Measurements from ENCODE around the gene PDE8A.
A peak's percentile ranks its signal among the peaks of the same experiment; 100 is the strongest.

The PDE8A gene

DNA sequence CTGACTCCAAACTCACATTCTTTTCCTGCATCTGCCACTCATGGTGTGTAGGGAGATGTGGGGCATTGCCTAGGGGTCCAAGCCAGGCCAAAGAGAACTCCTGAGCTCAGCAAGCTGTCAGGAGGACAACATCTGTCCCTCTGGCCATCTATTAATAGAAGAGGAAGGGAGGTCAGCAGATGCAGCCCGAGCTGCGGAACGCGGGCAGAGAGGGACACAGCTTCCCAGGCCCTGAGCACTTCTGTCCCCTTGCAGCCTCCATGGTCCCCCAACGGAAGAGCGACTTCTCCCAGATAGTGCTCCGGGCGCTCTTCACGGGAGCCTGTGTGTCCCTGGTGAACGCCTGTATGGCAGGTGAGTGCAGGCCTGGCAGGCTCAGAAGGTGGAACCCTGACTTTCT is 37.3 kb upstream of the PDE8A start:
- no peak overlapping the region for H3K4me3 ChIP-seq (ENCODE audit: control insufficient read depth, low read depth, low read length)
- no peak for DNase-seq (ENCODE audit: low read depth)
- TF ChIP-seq, protein P1, sequence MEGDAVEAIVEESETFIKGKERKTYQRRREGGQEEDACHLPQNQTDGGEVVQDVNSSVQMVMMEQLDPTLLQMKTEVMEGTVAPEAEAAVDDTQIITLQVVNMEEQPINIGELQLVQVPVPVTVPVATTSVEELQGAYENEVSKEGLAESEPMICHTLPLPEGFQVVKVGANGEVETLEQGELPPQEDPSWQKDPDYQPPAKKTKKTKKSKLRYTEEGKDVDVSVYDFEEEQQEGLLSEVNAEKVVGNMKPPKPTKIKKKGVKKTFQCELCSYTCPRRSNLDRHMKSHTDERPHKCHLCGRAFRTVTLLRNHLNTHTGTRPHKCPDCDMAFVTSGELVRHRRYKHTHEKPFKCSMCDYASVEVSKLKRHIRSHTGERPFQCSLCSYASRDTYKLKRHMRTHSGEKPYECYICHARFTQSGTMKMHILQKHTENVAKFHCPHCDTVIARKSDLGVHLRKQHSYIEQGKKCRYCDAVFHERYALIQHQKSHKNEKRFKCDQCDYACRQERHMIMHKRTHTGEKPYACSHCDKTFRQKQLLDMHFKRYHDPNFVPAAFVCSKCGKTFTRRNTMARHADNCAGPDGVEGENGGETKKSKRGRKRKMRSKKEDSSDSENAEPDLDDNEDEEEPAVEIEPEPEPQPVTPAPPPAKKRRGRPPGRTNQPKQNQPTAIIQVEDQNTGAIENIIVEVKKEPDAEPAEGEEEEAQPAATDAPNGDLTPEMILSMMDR (IDR thresholded peaks at IDR 0.05; ENCODE audit: control insufficient read depth, insufficient read depth, low read depth, low read length, missing control alignments): no peak

DNA sequence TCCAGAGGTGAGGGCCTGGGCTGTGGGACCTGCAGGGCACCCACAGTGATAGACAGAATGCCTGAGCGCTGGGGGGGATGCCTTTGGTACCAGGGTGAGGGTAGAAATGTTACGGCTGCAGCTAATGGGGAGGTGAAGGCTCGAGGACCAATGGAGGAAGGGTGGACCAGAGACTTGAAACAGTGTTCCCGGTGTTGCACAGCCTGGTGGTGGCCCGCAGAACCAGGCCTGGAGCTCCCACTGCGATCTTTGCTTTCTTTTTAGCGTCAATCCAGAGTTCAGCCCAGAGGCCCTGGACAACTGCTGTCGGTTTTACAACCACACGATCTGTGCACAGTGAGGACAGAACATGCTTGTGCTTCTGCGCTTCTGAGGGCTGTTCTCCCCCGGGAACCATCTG is 36.8 kb upstream of the PDE8A start:
- no peak overlapping the region for H3K4me3 ChIP-seq (ENCODE audit: control insufficient read depth, low read depth, low read length)
- TF ChIP-seq, protein P1 (IDR thresholded peaks at IDR 0.05; ENCODE audit: control insufficient read depth, insufficient read depth, low read depth, low read length, missing control alignments): no peak
- no peak for DNase-seq (ENCODE audit: low read depth)

DNA sequence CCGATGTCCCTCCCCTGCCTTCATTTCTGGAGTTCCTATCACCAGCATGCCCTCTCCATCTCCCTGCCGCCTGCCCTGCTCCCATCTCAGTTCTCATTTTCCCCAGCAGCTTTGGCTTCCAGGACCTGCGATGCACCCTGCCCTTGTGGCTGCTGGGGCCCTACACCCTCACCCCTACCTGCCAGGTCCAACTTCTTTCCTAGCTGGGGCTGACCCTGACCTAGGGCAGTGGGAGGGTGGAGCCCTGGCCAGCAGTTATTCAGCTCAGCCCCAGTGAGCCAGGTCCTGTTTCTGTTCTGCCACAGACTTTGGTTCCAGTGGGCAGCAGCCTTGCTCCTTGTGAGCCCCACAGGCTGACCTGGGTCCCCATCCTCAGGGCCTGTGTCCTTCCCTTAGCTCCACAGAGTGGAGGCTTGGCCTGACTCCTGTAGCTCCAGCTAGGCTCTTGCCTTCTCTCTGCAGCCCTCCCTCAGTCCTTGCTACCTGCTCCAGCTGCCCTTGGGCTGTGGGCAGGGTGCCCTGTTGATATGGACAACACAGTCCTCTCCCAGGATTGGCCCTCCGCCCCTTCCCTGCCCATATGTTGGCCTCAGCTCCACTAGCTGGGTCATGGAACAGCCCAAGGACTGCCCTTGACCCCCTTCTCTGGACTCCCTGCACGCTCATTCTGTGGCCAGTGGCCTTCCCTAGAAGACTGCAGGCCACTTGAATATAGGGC is 34.7 kb upstream of the PDE8A start:
- no peak overlapping the region for H3K4me3 ChIP-seq (ENCODE audit: control insufficient read depth, low read depth, low read length)
- TF ChIP-seq, protein P1 (IDR thresholded peaks at IDR 0.05; ENCODE audit: control insufficient read depth, insufficient read depth, low read depth, low read length, missing control alignments): no peak
- DNase-seq (ENCODE audit: low read depth): no peak

DNA sequence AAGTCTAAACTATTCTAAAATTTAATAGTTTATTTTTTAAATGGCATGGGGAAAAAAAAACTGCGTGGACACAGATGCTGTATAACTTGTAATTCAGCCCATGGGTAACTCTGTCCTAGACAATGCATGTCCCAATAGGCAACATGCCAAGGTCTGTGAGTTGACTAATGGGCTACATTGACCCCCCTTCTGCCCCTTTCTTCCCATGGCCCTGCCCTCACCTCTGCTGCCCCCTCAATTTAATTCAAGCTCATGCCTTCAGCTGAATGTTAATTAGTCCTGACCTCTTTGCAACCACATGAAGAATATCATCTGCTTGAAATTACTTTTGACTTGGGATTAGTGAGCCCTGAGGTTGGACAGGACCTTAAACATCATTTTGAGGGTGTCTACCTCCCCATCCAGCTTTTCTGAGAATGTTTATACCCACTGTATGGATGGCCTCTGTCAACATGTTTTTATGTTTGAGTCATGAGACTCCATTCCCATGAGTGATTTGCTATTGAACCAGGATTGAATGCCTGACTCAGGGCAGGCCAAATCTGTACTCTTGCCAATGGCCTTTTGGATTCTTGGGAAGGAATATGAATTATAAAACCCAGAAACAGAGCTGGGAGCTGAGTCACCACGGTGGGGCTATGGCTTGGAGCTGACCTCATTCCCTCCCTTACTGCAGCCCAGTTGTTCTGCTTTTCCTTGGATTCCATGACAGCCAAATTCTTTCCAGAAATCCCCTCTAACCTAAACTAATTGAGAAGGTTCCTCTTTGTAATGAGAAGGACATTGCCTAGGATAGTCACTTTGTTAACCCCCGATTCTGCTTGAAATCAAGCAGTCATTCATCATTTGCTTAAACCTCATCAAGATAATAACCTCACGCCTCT is 33.5 kb upstream of the PDE8A start:
- TF ChIP-seq, protein P1 (IDR thresholded peaks at IDR 0.05; ENCODE audit: control insufficient read depth, insufficient read depth, low read depth, low read length, missing control alignments): no peak
- no peak overlapping the region for H3K4me3 ChIP-seq (ENCODE audit: control insufficient read depth, low read depth, low read length)
- DNase-seq (ENCODE audit: low read depth): peak; percentile 73

DNA sequence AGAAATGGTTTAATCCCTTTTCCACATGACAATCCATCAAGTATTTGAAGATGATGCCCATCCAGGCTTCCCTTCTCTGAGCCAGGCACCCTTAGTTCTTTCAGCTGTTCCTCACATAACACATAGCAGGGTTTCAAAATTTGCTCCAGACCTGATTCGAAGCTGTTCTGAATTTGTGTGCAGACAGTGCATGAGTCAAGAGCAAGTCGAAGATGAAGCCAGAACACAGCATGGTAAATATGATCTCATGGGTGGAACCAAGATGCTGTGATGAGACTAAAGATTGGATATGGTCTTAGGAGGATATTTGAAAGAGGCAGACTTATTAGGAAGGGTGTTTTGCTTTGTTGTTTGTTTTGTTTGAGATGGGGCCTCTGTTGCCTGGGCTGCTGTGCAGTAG is 32.6 kb upstream of the PDE8A start:
- H3K4me3 ChIP-seq (ENCODE audit: control insufficient read depth, low read depth, low read length): no peak overlapping the region
- no peak for DNase-seq (ENCODE audit: low read depth)
- TF ChIP-seq, protein P1 (IDR thresholded peaks at IDR 0.05; ENCODE audit: control insufficient read depth, insufficient read depth, low read depth, low read length, missing control alignments): no peak

DNA sequence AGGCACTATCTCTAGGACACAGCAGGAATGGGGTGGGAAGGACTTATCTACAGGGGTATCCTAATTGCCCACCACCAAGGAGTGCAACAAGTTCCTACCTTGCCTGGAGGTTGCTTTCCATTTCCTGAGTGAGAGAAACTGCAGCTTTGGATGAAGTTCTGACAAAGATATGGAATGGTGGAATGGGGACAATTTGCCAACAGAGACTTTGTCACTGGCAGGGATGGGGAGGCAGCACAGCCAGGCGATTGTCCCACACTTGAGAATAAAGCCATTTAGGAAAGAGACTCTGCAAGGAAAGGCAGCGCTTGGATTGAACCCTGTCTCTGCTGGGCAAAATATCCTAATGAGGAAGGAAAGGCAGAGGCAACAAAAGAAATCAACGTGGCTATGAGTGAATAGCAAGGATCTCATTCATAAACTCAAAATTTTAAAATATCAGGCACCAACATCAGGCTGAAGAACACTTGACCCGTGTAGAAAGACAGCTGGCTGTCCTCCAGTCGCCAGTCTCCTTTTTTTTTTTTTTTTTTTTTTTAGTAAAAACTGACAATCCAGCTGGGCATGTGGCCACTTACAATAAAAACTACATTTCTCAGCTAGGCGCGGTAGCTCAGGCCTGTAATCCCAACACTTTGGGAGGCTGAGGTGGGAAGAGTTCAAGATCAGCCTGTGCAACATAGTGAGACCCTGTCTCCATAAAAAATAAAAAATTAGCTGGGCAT is 31.6 kb upstream of the PDE8A start:
- DNase-seq (ENCODE audit: low read depth): no peak
- TF ChIP-seq, protein P1 (IDR thresholded peaks at IDR 0.05; ENCODE audit: control insufficient read depth, insufficient read depth, low read depth, low read length, missing control alignments): no peak
- H3K4me3 ChIP-seq (ENCODE audit: control insufficient read depth, low read depth, low read length): no peak overlapping the region

Data from AG09309 (cell line).